ENCODE results near the gene PTCD2. TPM values are rescaled to one million over a fixed set of nuclear protein-coding genes. Genes with fewer than 3 reads are reported as not detected.
A peak's percentile ranks its signal among the peaks of the same experiment; 100 is the strongest.

The PTCD2 gene, protein sequence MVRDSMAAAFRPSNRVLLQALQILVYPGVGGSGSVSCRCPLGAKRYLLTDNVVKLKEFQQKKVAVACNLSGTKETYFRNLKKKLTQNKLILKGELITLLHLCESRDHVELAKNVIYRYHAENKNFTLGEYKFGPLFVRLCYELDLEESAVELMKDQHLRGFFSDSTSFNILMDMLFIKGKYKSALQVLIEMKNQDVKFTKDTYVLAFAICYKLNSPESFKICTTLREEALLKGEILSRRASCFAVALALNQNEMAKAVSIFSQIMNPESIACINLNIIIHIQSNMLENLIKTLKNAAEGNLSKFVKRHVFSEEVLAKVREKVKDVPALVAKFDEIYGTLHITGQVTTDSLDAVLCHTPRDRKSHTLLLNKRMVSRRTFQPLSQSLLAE
- total RNA-seq = 3.4 and 3.6 TPM in 2 replicates

DNA sequence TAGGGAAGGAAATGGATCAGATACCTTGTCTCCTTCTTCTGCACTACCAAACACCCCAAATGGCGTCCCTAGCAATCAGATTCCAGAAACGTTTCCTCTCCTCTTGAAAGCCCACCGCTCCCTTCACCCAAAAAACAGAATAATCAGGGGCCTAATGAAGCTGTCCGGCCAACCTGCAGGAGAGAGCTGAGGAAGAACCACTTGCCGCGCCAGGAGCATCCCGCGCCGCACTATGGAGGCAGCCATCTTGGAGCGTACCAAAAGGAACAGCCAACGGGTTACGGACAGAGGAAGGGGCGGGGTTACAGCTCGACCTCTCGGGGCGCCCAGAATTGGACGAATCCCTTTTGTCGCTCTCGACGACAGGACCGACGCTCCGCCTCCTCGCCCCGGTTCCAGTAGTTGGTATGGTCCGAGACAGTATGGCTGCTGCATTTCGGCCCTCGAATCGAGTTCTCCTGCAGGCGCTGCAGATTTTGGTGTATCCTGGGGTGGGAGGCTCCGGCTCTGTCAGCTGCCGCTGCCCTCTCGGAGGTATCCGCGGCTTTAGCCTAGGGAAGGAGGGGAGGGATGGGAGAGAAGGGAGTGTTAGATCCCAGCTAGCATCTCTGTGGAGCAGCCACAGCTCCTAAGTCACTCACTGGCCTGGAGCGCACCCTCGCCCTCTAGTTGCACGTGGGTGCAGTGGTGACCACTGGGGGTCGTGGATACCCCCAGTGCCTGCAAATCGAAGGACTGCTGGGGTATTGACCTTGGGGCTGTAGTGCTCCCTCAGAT, at the start of gene PTCD2, which contains the start of gene MRPS27:
Gene PTCD2, plus strand, starts transcription at position 398 of the 777 bp plus-strand sequence. Its CDS starts 10 bp downstream, at position 408.
Gene MRPS27, minus strand, starts transcription at position 265 of the 777 bp plus-strand sequence. Its CDS starts 19 bp downstream, at position 246.
- TF ChIP-seq, protein P1, sequence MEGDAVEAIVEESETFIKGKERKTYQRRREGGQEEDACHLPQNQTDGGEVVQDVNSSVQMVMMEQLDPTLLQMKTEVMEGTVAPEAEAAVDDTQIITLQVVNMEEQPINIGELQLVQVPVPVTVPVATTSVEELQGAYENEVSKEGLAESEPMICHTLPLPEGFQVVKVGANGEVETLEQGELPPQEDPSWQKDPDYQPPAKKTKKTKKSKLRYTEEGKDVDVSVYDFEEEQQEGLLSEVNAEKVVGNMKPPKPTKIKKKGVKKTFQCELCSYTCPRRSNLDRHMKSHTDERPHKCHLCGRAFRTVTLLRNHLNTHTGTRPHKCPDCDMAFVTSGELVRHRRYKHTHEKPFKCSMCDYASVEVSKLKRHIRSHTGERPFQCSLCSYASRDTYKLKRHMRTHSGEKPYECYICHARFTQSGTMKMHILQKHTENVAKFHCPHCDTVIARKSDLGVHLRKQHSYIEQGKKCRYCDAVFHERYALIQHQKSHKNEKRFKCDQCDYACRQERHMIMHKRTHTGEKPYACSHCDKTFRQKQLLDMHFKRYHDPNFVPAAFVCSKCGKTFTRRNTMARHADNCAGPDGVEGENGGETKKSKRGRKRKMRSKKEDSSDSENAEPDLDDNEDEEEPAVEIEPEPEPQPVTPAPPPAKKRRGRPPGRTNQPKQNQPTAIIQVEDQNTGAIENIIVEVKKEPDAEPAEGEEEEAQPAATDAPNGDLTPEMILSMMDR (IDR thresholded peaks at IDR 0.05; ENCODE audit: insufficient read depth, low read length, severe bottlenecking) = peak; percentile 31
- Histone ChIP-seq H3K27me3 (ENCODE audit: control insufficient read depth, insufficient read depth, low read length) (no peaks in the 10 kb centered on the region), H3K36me3 (ENCODE audit: control insufficient read depth, insufficient read depth, low read length) (peaks cover 1% of the 10 kb centered on the region), H3K4me3 (ENCODE audit: low read depth, low read length) (peak within 1 kb of the TSS; percentile 73)
- FAIRE-seq = peak; percentile 50
- DNase-seq (ENCODE audit: low read depth) = peak; percentile 93

DNA sequence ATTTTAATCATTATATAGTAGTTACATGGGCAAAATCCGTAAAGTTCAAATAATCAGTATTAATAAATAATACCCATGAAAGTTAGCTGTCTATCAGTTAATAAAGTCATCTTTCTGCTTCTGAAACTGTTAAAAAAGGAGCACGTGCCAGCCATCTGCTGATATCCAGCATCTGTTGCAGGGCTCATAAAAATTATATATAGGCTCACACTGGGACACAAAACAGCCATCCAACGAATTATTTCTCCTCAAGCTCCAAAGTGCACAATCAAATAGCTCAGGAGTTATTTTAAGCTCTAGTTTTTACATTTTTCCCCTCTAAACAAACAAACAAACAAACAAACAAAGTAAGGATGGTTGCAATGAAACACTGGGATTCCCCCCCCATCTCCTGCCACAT, 48.5 kb upstream of the PTCD2 start:
- no peak for DNase-seq (ENCODE audit: low read depth)
- Histone ChIP-seq H3K36me3 (ENCODE audit: control insufficient read depth, insufficient read depth, low read length) (no peaks in the 10 kb centered on the region), H3K4me3 (ENCODE audit: low read depth, low read length) (no peak overlapping the region), H3K27me3 (ENCODE audit: control insufficient read depth, insufficient read depth, low read length) (no peaks in the 10 kb centered on the region)
- TF ChIP-seq, protein P1 (IDR thresholded peaks at IDR 0.05; ENCODE audit: insufficient read depth, low read length, severe bottlenecking) = no peak
- FAIRE-seq = no peak

DNA sequence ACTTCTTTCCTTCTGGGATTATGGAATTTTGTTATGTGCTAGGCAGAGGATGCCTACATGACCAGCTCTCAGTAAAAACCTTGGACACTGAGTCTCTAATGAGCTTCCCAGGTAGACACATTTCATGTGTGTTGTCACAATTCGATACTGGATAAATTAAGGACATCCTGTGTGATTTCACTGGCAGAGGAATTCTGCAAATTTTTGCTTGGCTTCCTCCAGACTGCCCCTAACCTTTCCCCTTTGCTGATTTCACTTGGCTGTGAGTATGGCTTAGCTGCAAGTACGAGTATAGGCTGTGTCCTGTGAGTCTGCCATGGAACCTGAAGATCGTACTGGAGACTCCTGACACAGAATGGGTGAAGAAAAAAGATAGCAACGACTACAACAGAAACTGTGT, 47.8 kb upstream of the PTCD2 start:
- DNase-seq (ENCODE audit: low read depth) (no peak), FAIRE-seq (no peak)
- no peak overlapping the region for H3K4me3 ChIP-seq (ENCODE audit: low read depth, low read length)
- no peaks in the 10 kb centered on the region for H3K36me3 ChIP-seq (ENCODE audit: control insufficient read depth, insufficient read depth, low read length)
- H3K27me3 ChIP-seq (ENCODE audit: control insufficient read depth, insufficient read depth, low read length) = no peaks in the 10 kb centered on the region
- TF ChIP-seq, protein P1 (IDR thresholded peaks at IDR 0.05; ENCODE audit: insufficient read depth, low read length, severe bottlenecking) = no peak

DNA sequence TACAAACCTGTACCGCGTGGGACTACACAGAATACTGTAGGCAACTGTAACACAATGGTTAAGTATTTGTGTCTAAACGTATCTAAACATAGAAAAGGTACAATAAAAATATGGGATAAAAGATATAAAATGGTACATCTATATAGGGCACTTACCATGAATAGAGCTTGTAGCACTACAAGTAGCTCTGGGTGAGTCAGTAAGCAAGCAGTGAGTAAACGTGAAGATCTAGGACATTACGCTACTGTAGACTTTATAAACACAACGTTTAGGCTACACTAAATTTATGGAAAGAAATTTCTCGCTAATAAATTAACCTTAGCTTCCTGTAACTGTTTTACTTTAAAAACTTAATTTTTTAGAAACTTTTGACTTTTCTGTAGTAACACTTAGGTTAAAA, 46.6 kb upstream of the PTCD2 start:
- DNase-seq (ENCODE audit: low read depth) (no peak), FAIRE-seq (no peak)
- Histone ChIP-seq H3K27me3 (ENCODE audit: control insufficient read depth, insufficient read depth, low read length) (no peaks in the 10 kb centered on the region), H3K4me3 (ENCODE audit: low read depth, low read length) (no peak overlapping the region), H3K36me3 (ENCODE audit: control insufficient read depth, insufficient read depth, low read length) (no peaks in the 10 kb centered on the region)
- TF ChIP-seq, protein P1 (IDR thresholded peaks at IDR 0.05; ENCODE audit: insufficient read depth, low read length, severe bottlenecking) = no peak

DNA sequence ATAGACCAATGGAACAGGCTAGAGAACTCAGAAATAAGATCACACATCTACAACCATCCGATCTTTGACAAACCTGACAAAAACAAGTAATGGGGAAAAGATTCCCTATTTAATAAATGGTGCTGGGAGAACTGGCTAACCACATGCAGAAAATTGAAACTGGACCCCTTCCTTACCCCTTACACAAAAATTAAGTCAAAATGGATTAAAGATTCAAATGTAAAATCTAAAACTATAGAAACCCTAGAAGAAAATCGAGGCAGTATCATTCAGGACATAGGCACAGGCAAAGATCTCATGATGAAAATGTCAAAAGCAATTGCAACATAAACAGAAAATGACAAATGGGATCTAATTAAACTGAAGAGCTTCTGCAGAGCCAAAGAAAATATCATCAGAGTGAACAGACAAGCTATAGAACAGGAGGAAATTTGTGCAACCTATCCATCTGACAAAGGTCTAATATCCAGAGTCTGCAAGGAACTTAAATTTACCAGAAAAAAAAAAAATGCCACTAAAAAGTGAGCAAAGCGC, 43.9 kb upstream of the PTCD2 start:
- DNase-seq (ENCODE audit: low read depth) = no peak
- H3K36me3 ChIP-seq (ENCODE audit: control insufficient read depth, insufficient read depth, low read length) = no peaks in the 10 kb centered on the region
- H3K4me3 ChIP-seq (ENCODE audit: low read depth, low read length) = no peak overlapping the region
- FAIRE-seq = no peak
- TF ChIP-seq, protein P1 (IDR thresholded peaks at IDR 0.05; ENCODE audit: insufficient read depth, low read length, severe bottlenecking) = no peak
- no peaks in the 10 kb centered on the region for H3K27me3 ChIP-seq (ENCODE audit: control insufficient read depth, insufficient read depth, low read length)
